CD8-positive, alpha-beta memory T cell (primary cell): ENCODE measurements around the gene SEZ6L. TPM values are rescaled to one million over a fixed set of nuclear protein-coding genes. Genes with fewer than 3 reads are reported as not detected.

Experiments
- CTCF ChIA-PET: fragments of 350-600 bp; sonication (Branson Sonifier 250); formaldehyde crosslinking; loops from one replicate; lab custom pipeline; 2021; ENCODE audit warnings: antibody characterized with exemption; lab: Charles Lee
- POLR2A ChIA-PET: fragments of 350-600 bp; sonication (Branson Sonifier 250); formaldehyde crosslinking; loops from one replicate; lab custom pipeline; 2021; ENCODE audit warnings: antibody characterized with exemption; lab: Charles Lee
- DNase-seq, 5 donors: peaks; one replicate each; pipeline versions ENCODE4 v3.0.0 to v3.0.0-alpha.2; 2020 to 2022; ENCODE audit warnings: mixed read lengths in 1 of 5
- H3K27ac ChIP-seq: one replicate; pipeline ENCODE4 v1.7.0; 2013; ENCODE audit warnings: low read depth, mild to moderate bottlenecking, low read length, moderate library complexity
- H3K27me3 ChIP-seq: 2 replicates; pipeline ENCODE4 v1.7.0; 2013; ENCODE audit warnings: low read length, mild to moderate bottlenecking; ENCODE audit not compliant: insufficient read depth, poor library complexity, severe bottlenecking
- H3K36me3 ChIP-seq: 2 replicates; pipeline ENCODE4 v1.7.0; 2013; ENCODE audit warnings: mild to moderate bottlenecking, low read length, moderate library complexity; ENCODE audit not compliant: insufficient read depth
- H3K4me1 ChIP-seq: 2 replicates; pipeline ENCODE4 v1.7.0; 2013; ENCODE audit warnings: mild to moderate bottlenecking, low read length, moderate library complexity; ENCODE audit not compliant: insufficient read depth
- H3K4me3 ChIP-seq: 2 replicates; pipeline ENCODE4 v1.7.0; 2013; ENCODE audit warnings: mild to moderate bottlenecking, low read length
- H3K9me3 ChIP-seq: 2 replicates; pipeline ENCODE4 v1.7.0; 2013; ENCODE audit warnings: mild to moderate bottlenecking, low read length
- H3K27ac Mint-ChIP-seq, 8 donors: one replicate each; pipeline ENCODE4 v1.8.0; 2020 to 2021; ENCODE audit warnings: mixed read lengths in 8 of 8, mild to moderate bottlenecking in 6 of 8, inconsistent platforms in 3 of 8, moderate library complexity in 3 of 8
- H3K27me3 Mint-ChIP-seq, 2 donors: one replicate each; pipeline ENCODE4 v1.8.0; 2020 to 2021; ENCODE audit warnings: mixed read lengths in 2 of 2, mild to moderate bottlenecking in 1 of 2, moderate library complexity in 1 of 2
- H3K36me3 Mint-ChIP-seq, 3 donors: one replicate each; pipeline ENCODE4 v1.8.0; 2020 to 2021; ENCODE audit warnings: mixed read lengths in 3 of 3, inconsistent platforms in 1 of 3, mild to moderate bottlenecking in 1 of 3
- H3K4me1 Mint-ChIP-seq, 3 donors: one replicate each; pipeline ENCODE4 v1.8.0; 2020 to 2021; ENCODE audit warnings: mixed read lengths in 3 of 3, inconsistent platforms in 1 of 3, mild to moderate bottlenecking in 1 of 3
- H3K4me3 Mint-ChIP-seq, 7 donors: one replicate each; pipeline ENCODE4 v1.8.0; 2020 to 2021; ENCODE audit warnings: mixed read lengths in 7 of 7, mild to moderate bottlenecking in 6 of 7, moderate library complexity in 4 of 7, inconsistent platforms in 2 of 7
- H3K9me3 Mint-ChIP-seq, 5 donors: one replicate each; pipeline ENCODE4 v1.8.0; 2020 to 2022; ENCODE audit warnings: mixed read lengths in 5 of 5, mild to moderate bottlenecking in 3 of 5, moderate library complexity in 2 of 5, inconsistent platforms in 1 of 5
- polyA plus RNA-seq: library from polyadenylated mRNA; unstranded; fragments of 300-500 nt; fragmentation: Illumina TruSeq; gene quantifications from one replicate; pipeline ENCODE4 v1.2.3, GENCODE V29; 2021
- total RNA-seq, 2 experiments: library from RNA; stranded (reverse); gene quantifications; one replicate each; pipeline ENCODE4 v1.2.3, GENCODE V29; 2021

The SEZ6L gene
- total and polyA plus RNA-seq, 3 experiments from 2014 or later, result not detected

DNA sequence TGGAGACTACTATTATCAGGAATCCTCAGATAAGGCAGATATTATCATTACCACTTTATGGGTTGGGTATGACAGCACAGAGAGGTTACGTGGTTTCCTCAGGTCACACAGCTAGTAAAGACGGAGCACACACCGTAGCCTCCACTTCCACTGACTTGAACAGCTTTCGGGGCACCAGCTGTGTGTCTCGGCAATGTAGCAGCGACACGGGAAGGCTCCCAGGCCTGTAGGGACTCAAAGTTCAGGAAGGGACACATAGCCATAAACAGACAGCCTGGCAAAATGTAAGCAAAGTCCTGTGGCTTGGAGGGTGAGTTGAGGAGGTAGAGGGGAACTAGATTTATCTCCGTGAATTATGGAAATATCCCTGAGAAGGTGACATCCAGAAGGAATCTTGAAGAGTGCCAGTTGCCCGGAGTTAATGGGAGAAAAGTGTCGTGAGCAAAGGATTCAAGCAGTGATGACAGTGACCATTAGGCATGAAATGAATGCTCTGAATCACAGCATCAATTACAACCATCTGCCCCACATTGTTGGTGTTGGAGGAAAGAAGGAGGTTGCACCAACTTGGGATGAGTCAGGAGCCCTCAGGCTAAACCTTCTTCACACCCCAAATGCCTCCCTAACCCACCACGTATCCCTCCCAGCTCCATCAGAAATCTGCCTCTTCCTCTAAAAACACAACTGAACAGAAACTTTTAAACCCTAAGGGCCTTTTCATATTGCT, 153.1 kb downstream of the SEZ6L start:
- no peaks in the 10 kb centered on the region for H3K36me3 ChIP-seq
- no peak for DNase-seq
- POLR2A ChIA-PET, result no interaction called here
- H3K9me3 Mint-ChIP-seq, result no peaks in the 10 kb centered on the region
- H3K27me3 Mint-ChIP-seq, result peaks cover 8 to 38% of the 10 kb centered on the region in 2 donors
- no peak overlapping the region for H3K27ac Mint-ChIP-seq
- H3K27ac ChIP-seq, result no peak overlapping the region
- no peak overlapping the region for H3K4me3 ChIP-seq
- no peaks in the 10 kb centered on the region for H3K9me3 ChIP-seq
- H3K4me3 Mint-ChIP-seq, result no peak overlapping the region
- H3K36me3 Mint-ChIP-seq, result no peaks in the 10 kb centered on the region
- no peaks in the 10 kb centered on the region for H3K4me1 Mint-ChIP-seq
- H3K4me1 ChIP-seq, result no peaks in the 10 kb centered on the region
- CTCF ChIA-PET, result no interaction called here
- no peaks in the 10 kb centered on the region for H3K27me3 ChIP-seq

DNA sequence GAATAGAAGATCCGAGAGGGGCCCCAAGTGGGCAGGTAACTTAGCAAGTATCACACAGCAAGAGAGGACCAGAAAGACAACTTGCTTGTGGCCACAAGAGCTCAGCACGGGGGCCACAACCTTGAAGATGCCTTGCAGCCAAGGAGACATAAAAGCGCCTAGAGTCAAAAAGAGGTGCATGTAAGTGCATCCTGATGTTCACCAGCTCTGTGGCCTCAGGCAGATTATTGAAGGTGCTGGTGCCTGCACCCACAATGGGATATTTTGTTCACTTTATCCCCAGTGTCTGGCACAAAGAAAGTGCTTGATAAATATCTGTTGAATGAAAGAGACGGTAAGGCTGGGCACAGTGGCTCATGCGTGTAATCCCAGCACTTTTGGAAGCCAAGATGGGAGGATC, 153.8 kb downstream of the SEZ6L start:
- CTCF ChIA-PET, result no interaction called here
- no peaks in the 10 kb centered on the region for H3K36me3 Mint-ChIP-seq
- Histone ChIP-seq H3K36me3 (no peaks in the 10 kb centered on the region), H3K27me3 (no peaks in the 10 kb centered on the region), H3K27ac (no peak overlapping the region), H3K9me3 (no peaks in the 10 kb centered on the region), H3K4me3 (no peak overlapping the region), H3K4me1 (no peaks in the 10 kb centered on the region)
- no peak overlapping the region for H3K4me3 Mint-ChIP-seq
- no peak overlapping the region for H3K27ac Mint-ChIP-seq
- H3K4me1 Mint-ChIP-seq, result no peaks in the 10 kb centered on the region
- no peak for DNase-seq
- H3K9me3 Mint-ChIP-seq, result no peaks in the 10 kb centered on the region
- peaks cover 10 to 34% of the 10 kb centered on the region in 2 donors for H3K27me3 Mint-ChIP-seq
- POLR2A ChIA-PET, result no interaction called here

DNA sequence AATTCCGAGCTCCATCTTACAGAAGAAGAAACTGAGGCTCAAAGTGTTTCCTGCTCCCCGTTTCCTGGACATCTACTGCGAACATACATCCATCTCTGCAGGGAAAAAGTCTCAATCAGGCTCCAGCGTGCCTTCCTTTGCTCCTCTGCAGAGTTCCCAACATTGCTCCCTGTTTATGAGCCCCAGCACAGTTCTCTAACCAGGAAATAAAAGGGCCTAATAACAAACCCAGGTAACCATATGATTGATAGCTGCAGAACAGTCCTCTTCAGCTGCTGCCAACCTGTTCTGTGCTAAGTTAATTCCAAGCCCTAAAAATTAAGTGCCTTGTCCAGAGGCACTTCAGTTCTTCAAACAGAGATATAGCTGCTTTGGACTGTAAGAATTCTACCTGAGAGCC, 154.9 kb downstream of the SEZ6L start:
- no peak for DNase-seq
- Histone ChIP-seq H3K9me3 (no peaks in the 10 kb centered on the region), H3K4me1 (no peaks in the 10 kb centered on the region), H3K4me3 (no peak overlapping the region), H3K27me3 (no peaks in the 10 kb centered on the region), H3K36me3 (no peaks in the 10 kb centered on the region), H3K27ac (no peak overlapping the region)
- Mint-ChIP-seq H3K27ac (no peak overlapping the region), H3K36me3 (no peaks in the 10 kb centered on the region), H3K4me1 (no peaks in the 10 kb centered on the region), H3K27me3 (peaks cover 10 to 29% of the 10 kb centered on the region in 2 donors), H3K9me3 (no peaks in the 10 kb centered on the region), H3K4me3 (no peak overlapping the region)
- ChIA-PET POLR2A (no interaction called here), CTCF (no interaction called here)

DNA sequence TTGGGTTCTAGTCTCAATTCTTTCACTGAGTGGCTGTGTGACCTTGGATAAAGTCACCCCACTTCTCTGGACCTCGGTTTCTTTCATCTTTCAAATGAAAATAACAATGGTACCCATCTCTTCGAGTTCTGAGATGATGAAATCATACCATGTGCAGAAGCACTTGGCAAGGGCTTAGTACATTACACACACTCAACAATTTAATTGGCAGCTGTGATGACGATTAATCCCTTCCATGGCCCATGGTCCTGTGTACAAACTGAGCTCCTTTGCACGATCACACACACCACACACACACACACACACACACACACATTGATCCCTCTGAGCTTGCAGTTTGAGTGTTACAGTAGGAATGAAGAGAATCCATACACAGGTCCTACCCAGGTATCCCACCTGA, 156.4 kb downstream of the SEZ6L start:
- H3K27me3 ChIP-seq, result no peaks in the 10 kb centered on the region
- H3K4me3 Mint-ChIP-seq, result no peak overlapping the region
- H3K36me3 Mint-ChIP-seq, result no peaks in the 10 kb centered on the region
- H3K27me3 Mint-ChIP-seq, result peaks cover 10 to 27% of the 10 kb centered on the region in 2 donors
- no peak overlapping the region for H3K27ac Mint-ChIP-seq
- CTCF ChIA-PET, result no interaction called here
- H3K9me3 Mint-ChIP-seq, result no peaks in the 10 kb centered on the region
- no peak overlapping the region for H3K4me3 ChIP-seq
- H3K27ac ChIP-seq, result no peak overlapping the region
- DNase-seq, result no peak
- H3K9me3 ChIP-seq, result no peaks in the 10 kb centered on the region
- H3K4me1 Mint-ChIP-seq, result no peaks in the 10 kb centered on the region
- H3K36me3 ChIP-seq, result no peaks in the 10 kb centered on the region
- H3K4me1 ChIP-seq, result no peaks in the 10 kb centered on the region
- POLR2A ChIA-PET, result no interaction called here

DNA sequence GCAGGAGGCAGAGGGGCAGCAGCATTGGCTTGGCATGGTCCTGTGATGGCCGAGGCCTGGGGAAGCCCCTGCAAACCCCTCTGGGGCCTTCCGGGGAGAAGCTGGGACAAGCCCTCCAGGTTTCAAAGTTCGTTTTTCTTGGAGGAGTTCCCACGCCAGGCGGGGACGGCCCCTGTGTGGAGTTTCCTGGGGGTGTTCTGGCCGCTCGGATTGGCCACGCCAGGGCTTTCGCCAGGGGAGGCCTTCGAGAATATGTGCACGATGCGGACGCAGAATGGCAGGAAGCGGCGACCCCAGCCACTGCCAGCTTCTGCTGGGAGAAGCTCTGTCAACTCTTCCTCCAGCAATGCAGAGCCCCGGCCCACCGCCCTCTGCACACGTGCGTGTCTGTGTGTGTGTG, 157.5 kb downstream of the SEZ6L start:
- H3K36me3 Mint-ChIP-seq, result no peaks in the 10 kb centered on the region
- H3K27ac Mint-ChIP-seq, result no peak overlapping the region
- Histone ChIP-seq H3K27me3 (no peaks in the 10 kb centered on the region), H3K4me1 (no peaks in the 10 kb centered on the region), H3K36me3 (no peaks in the 10 kb centered on the region), H3K27ac (no peak overlapping the region), H3K9me3 (no peaks in the 10 kb centered on the region), H3K4me3 (no peak overlapping the region)
- no peak overlapping the region for H3K4me3 Mint-ChIP-seq
- ChIA-PET POLR2A (no interaction called here), CTCF (no interaction called here)
- no peak for DNase-seq
- peaks cover 10 to 29% of the 10 kb centered on the region in 2 donors for H3K27me3 Mint-ChIP-seq
- H3K4me1 Mint-ChIP-seq, result no peaks in the 10 kb centered on the region
- no peaks in the 10 kb centered on the region for H3K9me3 Mint-ChIP-seq

DNA sequence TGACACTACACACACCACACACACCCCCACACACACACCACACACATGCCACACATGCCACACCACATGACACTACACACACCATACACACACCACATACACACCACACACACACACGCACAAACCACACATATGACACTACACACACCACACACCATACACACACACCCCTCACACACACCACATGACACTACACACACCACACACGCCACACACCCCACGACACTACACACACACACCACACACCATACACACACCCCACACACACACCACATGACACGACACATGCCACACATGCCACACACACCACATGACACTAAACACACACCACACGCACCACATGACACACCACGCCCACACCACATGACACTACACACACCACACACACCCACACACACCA, 158.0 kb downstream of the SEZ6L start:
- no peak overlapping the region for H3K4me3 Mint-ChIP-seq
- H3K9me3 Mint-ChIP-seq, result no peaks in the 10 kb centered on the region
- Histone ChIP-seq H3K36me3 (no peaks in the 10 kb centered on the region), H3K9me3 (no peaks in the 10 kb centered on the region), H3K27me3 (no peaks in the 10 kb centered on the region), H3K4me3 (no peak overlapping the region), H3K27ac (no peak overlapping the region), H3K4me1 (no peaks in the 10 kb centered on the region)
- no peaks in the 10 kb centered on the region for H3K36me3 Mint-ChIP-seq
- no peak for DNase-seq
- H3K4me1 Mint-ChIP-seq, result no peaks in the 10 kb centered on the region
- POLR2A ChIA-PET, result no interaction called here
- peaks cover 10 to 24% of the 10 kb centered on the region in 2 donors for H3K27me3 Mint-ChIP-seq
- CTCF ChIA-PET, result no interaction called here
- no peak overlapping the region for H3K27ac Mint-ChIP-seq

DNA sequence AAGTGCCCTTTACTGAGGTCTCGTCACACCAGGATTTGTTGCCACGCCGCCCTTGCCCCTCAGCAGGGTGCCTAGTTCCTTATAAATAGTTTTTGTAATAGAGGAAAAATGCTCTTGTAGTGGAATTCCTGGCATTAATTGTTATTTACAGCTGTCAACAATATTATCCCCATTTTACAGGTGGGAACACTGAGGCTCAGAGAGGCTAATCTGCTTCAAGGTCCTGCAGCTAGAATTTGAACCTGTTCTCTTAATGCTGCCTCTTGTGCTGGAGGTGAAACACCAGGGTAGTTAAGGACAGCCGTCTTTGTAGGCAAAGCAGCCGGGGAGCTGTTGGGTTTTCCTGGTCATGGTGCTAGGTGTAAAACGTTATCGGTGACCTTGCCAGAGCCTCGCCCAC, 159.0 kb downstream of the SEZ6L start:
- H3K4me3 ChIP-seq, result no peak overlapping the region
- Mint-ChIP-seq H3K9me3 (no peaks in the 10 kb centered on the region), H3K27me3 (peaks cover 13 to 22% of the 10 kb centered on the region in 2 donors), H3K36me3 (no peaks in the 10 kb centered on the region), H3K4me1 (no peaks in the 10 kb centered on the region), H3K4me3 (no peak overlapping the region), H3K27ac (no peak overlapping the region)
- ChIA-PET CTCF (no interaction called here), POLR2A (no interaction called here)
- no peak for DNase-seq
- no peaks in the 10 kb centered on the region for H3K4me1 ChIP-seq
- no peaks in the 10 kb centered on the region for H3K27me3 ChIP-seq
- H3K36me3 ChIP-seq, result no peaks in the 10 kb centered on the region
- H3K27ac ChIP-seq, result no peak overlapping the region
- no peaks in the 10 kb centered on the region for H3K9me3 ChIP-seq

DNA sequence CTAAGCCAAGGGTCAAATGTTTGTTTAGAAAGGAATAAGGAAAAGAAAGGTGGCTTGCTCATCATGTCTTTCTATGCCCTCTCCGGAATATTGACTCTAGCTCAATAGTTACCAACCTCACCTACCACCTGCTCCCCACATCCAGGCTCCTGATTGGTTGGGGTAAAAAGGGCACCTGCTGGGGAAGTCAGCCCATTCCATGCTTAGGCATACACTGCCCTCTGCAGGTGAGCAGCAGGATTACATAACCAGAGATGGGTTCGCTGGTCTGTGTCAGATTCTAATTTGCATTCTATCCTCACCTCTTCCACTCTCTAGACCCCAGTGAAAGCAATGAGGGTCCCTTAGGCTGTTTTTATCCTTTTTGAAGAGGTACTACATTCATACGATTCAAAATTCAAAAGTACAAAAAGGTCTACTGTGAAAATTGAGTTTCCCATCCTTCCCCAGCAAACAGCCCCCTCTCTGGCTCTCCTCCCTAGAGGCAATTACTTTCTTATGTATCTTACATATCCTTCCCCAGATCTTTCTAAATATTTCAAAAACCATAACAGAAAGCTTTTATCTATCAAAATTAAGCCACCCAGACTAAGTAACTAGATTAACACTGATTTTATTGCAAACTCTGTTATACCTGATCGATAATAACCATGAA, 161.8 kb downstream of the SEZ6L start:
- ChIA-PET POLR2A (no interaction called here), CTCF (interaction anchor here (0.6 to 1.3 kb wide), 6 partner anchors 34 to 869 kb away, joined by 3 to 4 read pairs (median 3); no protein-coding TSS in a partner anchor)
- Histone ChIP-seq H3K4me3 (no peak overlapping the region), H3K4me1 (no peaks in the 10 kb centered on the region), H3K27ac (no peak overlapping the region), H3K9me3 (no peaks in the 10 kb centered on the region), H3K36me3 (no peaks in the 10 kb centered on the region), H3K27me3 (no peaks in the 10 kb centered on the region)
- no peak overlapping the region for H3K4me3 Mint-ChIP-seq
- DNase-seq, result peak; percentile 10 to 66 (median 24)
- H3K27ac Mint-ChIP-seq, result no peak overlapping the region
- H3K9me3 Mint-ChIP-seq, result no peaks in the 10 kb centered on the region
- no peaks in the 10 kb centered on the region for H3K36me3 Mint-ChIP-seq
- H3K27me3 Mint-ChIP-seq, result peaks cover 12 to 20% of the 10 kb centered on the region in 2 donors
- no peaks in the 10 kb centered on the region for H3K4me1 Mint-ChIP-seq
